Loucy (cell line): ENCODE measurements around the gene SMR3B.

Experiments used
- H2AFZ ChIP-seq: fragments of 200-600 bp; sonication (generic); 2 replicates; pipeline ENCODE4 v1.6.0; 2016; ENCODE audit warnings: antibody characterized with exemption, mild to moderate bottlenecking, low read length, moderate library complexity
- H3F3A ChIP-seq: fragments of 200-600 bp; 2 replicates; pipeline ENCODE4 v1.6.0; 2016; ENCODE audit warnings: antibody characterized with exemption, low read depth, mild to moderate bottlenecking
- H3K27me3 ChIP-seq: fragments of 200-600 bp; sonication (generic); 2 replicates; pipeline ENCODE4 v1.6.1; 2014; ENCODE audit warnings: low read length, mild to moderate bottlenecking; ENCODE audit not compliant: insufficient read depth, poor library complexity, severe bottlenecking
- H3K36me3 ChIP-seq: fragments of 200-600 bp; sonication (generic); 2 replicates; pipeline ENCODE4 v1.6.1; 2016; ENCODE audit warnings: low read length; ENCODE audit not compliant: insufficient read depth
- H3K4me1 ChIP-seq: fragments of 200-600 bp; sonication (generic); 2 replicates; pipeline ENCODE4 v1.5.1; 2014; ENCODE audit warnings: low read length, mild to moderate bottlenecking; ENCODE audit not compliant: insufficient read depth, poor library complexity, severe bottlenecking
- H3K4me2 ChIP-seq: fragments of 200-600 bp; sonication (generic); 2 replicates; pipeline ENCODE4 v1.6.0; 2014; ENCODE audit warnings: antibody characterized with exemption, low read length, low read depth, mild to moderate bottlenecking; ENCODE audit not compliant: poor library complexity, severe bottlenecking
- H3K4me3 ChIP-seq: fragments of 200-600 bp; sonication (generic); 2 replicates; pipeline ENCODE4 v1.5.1; 2014; ENCODE audit warnings: low read length, mild to moderate bottlenecking, mixed read lengths; ENCODE audit not compliant: poor library complexity, severe bottlenecking
- H3K79me2 ChIP-seq: fragments of 200-600 bp; sonication (generic); 2 replicates; pipeline ENCODE4 v1.6.1; 2014; ENCODE audit warnings: low read length; ENCODE audit not compliant: insufficient read depth
- H3K9ac ChIP-seq: fragments of 200-600 bp; sonication (generic); 2 replicates; pipeline ENCODE4 v1.6.0; 2014; ENCODE audit warnings: mild to moderate bottlenecking, low read depth, low read length, moderate library complexity; ENCODE audit not compliant: poor library complexity, severe bottlenecking
- H3K9me2 ChIP-seq: fragments of 200-600 bp; sonication (generic); replicated peaks from 2 replicates; pipeline ENCODE4 v1.6.1; 2016; ENCODE audit warnings: low read depth, low read length, mixed read lengths
- H3K9me3 ChIP-seq: fragments of 200-600 bp; sonication (generic); 2 replicates; pipeline ENCODE4 v1.6.1; 2014; ENCODE audit warnings: mild to moderate bottlenecking, antibody characterized with exemption, low read length, low read depth; ENCODE audit not compliant: insufficient read depth
- H4K20me1 ChIP-seq: fragments of 200-600 bp; sonication (generic); 2 replicates; pipeline ENCODE4 v1.6.0; 2014; ENCODE audit warnings: antibody characterized with exemption, low read length, mild to moderate bottlenecking; ENCODE audit not compliant: insufficient read depth, poor library complexity, severe bottlenecking
- CTCF ChIP-seq: fragments of 200-600 bp; sonication (generic); conservative IDR thresholded peaks from 2 replicates; pipeline ENCODE4 v1.5.1; 2014; ENCODE audit warnings: mild to moderate bottlenecking, antibody characterized with exemption, low read length
- EZH2phosphoT487 ChIP-seq: fragments of 200-600 bp; IDR thresholded peaks from 2 replicates; pipeline ENCODE4 v1.6.1; 2018; ENCODE audit warnings: antibody characterized with exemption, mild to moderate bottlenecking, moderate library complexity, borderline replicate concordance

SMR3B gene

GRCh38 chr4:70360460-70360859 lies 22.5 kb upstream of the SMR3B start, which contains the start of gene SMR3A:
TSS of gene SMR3A (plus strand) at chr4:70360760. CDS start at chr4:70362116, 1,356 bp downstream.
- Histone ChIP-seq H3K4me1 (no peaks in the 10 kb centered on the region), H4K20me1 (no peaks in the 10 kb centered on the region), H3K4me2 (no peak within 1 kb of the TSS), H3K9me3 (no peaks in the 10 kb centered on the region), H3K79me2 (no peaks in the 10 kb centered on the region), H3K4me3 (no peak within 1 kb of the TSS), H3K9me2 (no peaks in the 10 kb centered on the region), H3K36me3 (no peaks in the 10 kb centered on the region), H3F3A (no peaks in the 10 kb centered on the region), H2AFZ (no peak within 1 kb of the TSS), H3K9ac (no peak within 1 kb of the TSS), H3K27me3 (no peaks in the 10 kb centered on the region)
- no peak for TF ChIP-seq CTCF

GRCh38 chr4:70364002-70364401 lies 18.9 kb upstream of the SMR3B start:
- Histone ChIP-seq H3K79me2 (no peaks in the 10 kb centered on the region), H3K9me3 (no peaks in the 10 kb centered on the region), H4K20me1 (no peaks in the 10 kb centered on the region), H3K9me2 (no peaks in the 10 kb centered on the region), H3K4me3 (no peak overlapping the region), H3K36me3 (no peaks in the 10 kb centered on the region), H3K9ac (no peak overlapping the region), H2AFZ (no peak overlapping the region), H3K27me3 (no peaks in the 10 kb centered on the region), H3K4me1 (no peaks in the 10 kb centered on the region), H3F3A (no peaks in the 10 kb centered on the region), H3K4me2 (no peak overlapping the region)
- TF ChIP-seq EZH2phosphoT487 (no peak), CTCF (no peak)

- no peaks in the 10 kb centered on the region for H4K20me1 ChIP-seq
- no peaks in the 10 kb centered on the region for H3K36me3 ChIP-seq
- no peaks in the 10 kb centered on the region for H3K27me3 ChIP-seq
- TF ChIP-seq EZH2phosphoT487 (no peak), CTCF (no peak)
- H3K9ac ChIP-seq: no peak overlapping the region
- H3K79me2 ChIP-seq: no peaks in the 10 kb centered on the region
- H3K9me3 ChIP-seq: no peaks in the 10 kb centered on the region
- no peak overlapping the region for H3K4me3 ChIP-seq
- H3K4me1 ChIP-seq: no peaks in the 10 kb centered on the region
- H3F3A ChIP-seq: no peaks in the 10 kb centered on the region
- H2AFZ ChIP-seq: no peak overlapping the region
- no peaks in the 10 kb centered on the region for H3K9me2 ChIP-seq
- H3K4me2 ChIP-seq: no peak overlapping the region
These were observed 17.5 kb upstream of the SMR3B start for GRCh38 chr4:70365479-70365878.
